WTC11 (cell line): ENCODE data around the gene RAMP1. TPM values are rescaled to one million over a fixed set of nuclear protein-coding genes. Genes with fewer than 3 reads are reported as not detected.

Experiments used
- ATAC-seq: fragments of 200-7000 bp; cut with Tn5 transposase; 2 replicates; pipeline ENCODE4 v1.10.0; 2021; ENCODE audit warnings: mild to moderate bottlenecking, moderate library complexity
- CTCF ChIA-PET: fragments of 300-600 bp; sonication (Branson Sonifier 250); formaldehyde crosslinking; loops from one replicate; lab custom pipeline; 2021; ENCODE audit warnings: antibody characterized with exemption; lab: Charles Lee
- POLR2A ChIA-PET: fragments of 350-600 bp; sonication (Branson Sonifier 250); formaldehyde crosslinking; loops from one replicate; lab custom pipeline; 2021; ENCODE audit warnings: antibody characterized with exemption; lab: Charles Lee
- DNase-seq: peaks from one replicate; pipeline ENCODE4 v3.0.0; 2021; ENCODE audit warnings: low spot score
- H3K27ac Mint-ChIP-seq: 2 replicates; pipeline ENCODE4 v1.8.0; 2021; ENCODE audit warnings: mixed read lengths
- H3K27me3 Mint-ChIP-seq: 2 replicates; pipeline ENCODE4 v1.8.0; 2021; ENCODE audit warnings: low read depth, mild to moderate bottlenecking, moderate library complexity, mixed read lengths
- H3K36me3 Mint-ChIP-seq: 2 replicates; pipeline ENCODE4 v1.8.0; 2021; ENCODE audit warnings: mixed read lengths
- H3K4me1 Mint-ChIP-seq: 2 replicates; pipeline ENCODE4 v1.8.0; 2022; ENCODE audit warnings: mixed read lengths
- H3K4me3 Mint-ChIP-seq: 2 replicates; pipeline ENCODE4 v1.8.0; 2021; ENCODE audit warnings: mild to moderate bottlenecking, moderate library complexity, mixed read lengths
- H3K9me3 Mint-ChIP-seq: 2 replicates; pipeline ENCODE4 v1.8.0; 2021; ENCODE audit warnings: mixed read lengths
- CDX4 ChIP-seq: fragments of 250-450 bp; sonication (Bioruptor Pico); IDR thresholded peaks from 2 replicates; pipeline ENCODE4 v1.9.0; 2021; ENCODE audit warnings: moderate library complexity, mild to moderate bottlenecking, inconsistent platforms, borderline replicate concordance
- CREM ChIP-seq: sonication (generic); formaldehyde crosslinking; IDR thresholded peaks from 2 replicates; pipeline ENCODE4 v1.8.1; 2022; ENCODE audit warnings: mild to moderate bottlenecking, missing genetic modification reagents, moderate library complexity
- ERG ChIP-seq: fragments of 250-450 bp; sonication (Bioruptor Pico); IDR thresholded peaks from 2 replicates; pipeline ENCODE4 v1.8.0; 2021; ENCODE audit warnings: mild to moderate bottlenecking
- GRHL2 ChIP-seq: fragments of 250-450 bp; sonication (Bioruptor Pico); IDR thresholded peaks from 2 replicates; pipeline ENCODE4 v1.8.0; 2022; ENCODE audit warnings: mild to moderate bottlenecking, moderate library complexity; ENCODE audit not compliant: insufficient replicate concordance, severe bottlenecking
- JAZF1 ChIP-seq: fragments of 250-450 bp; sonication (Bioruptor Pico); IDR thresholded peaks from 2 replicates; pipeline ENCODE4 v1.9.0; 2021; ENCODE audit warnings: moderate library complexity, mild to moderate bottlenecking, inconsistent platforms
- MLX ChIP-seq: sonication (generic); formaldehyde crosslinking; IDR thresholded peaks from 2 replicates; pipeline ENCODE4 v1.8.1; 2023; ENCODE audit warnings: mild to moderate bottlenecking, missing genetic modification reagents, moderate library complexity
- SMAD3 ChIP-seq: sonication (generic); formaldehyde crosslinking; IDR thresholded peaks from 2 replicates; pipeline ENCODE4 v1.8.0; 2022; ENCODE audit warnings: missing genetic modification reagents, mild to moderate bottlenecking, borderline replicate concordance
- ZNF232 ChIP-seq: sonication (generic); formaldehyde crosslinking; IDR thresholded peaks from 2 replicates; pipeline ENCODE4 v1.8.0; 2022; ENCODE audit warnings: mild to moderate bottlenecking, missing genetic modification reagents
- ZNF317 ChIP-seq: sonication (generic); formaldehyde crosslinking; IDR thresholded peaks from 2 replicates; pipeline ENCODE4 v1.8.1; 2023; ENCODE audit warnings: low read depth, mild to moderate bottlenecking, moderate library complexity, missing genetic modification reagents, borderline replicate concordance
- ZNF423 ChIP-seq: fragments of 250-450 bp; sonication (Bioruptor Pico); IDR thresholded peaks from 2 replicates; pipeline ENCODE4 v2.1.2; 2022; ENCODE audit warnings: mild to moderate bottlenecking, moderate library complexity
- total RNA-seq: library from RNA; stranded (reverse); gene quantifications from 3 replicates; pipeline ENCODE4 v1.2.3, GENCODE V29; 2021
- TF ChIP-seq, protein P1 (sequence below): sonication (generic); formaldehyde crosslinking; IDR thresholded peaks from 2 replicates; pipeline ENCODE4 v1.8.1; 2023; ENCODE audit warnings: mild to moderate bottlenecking, missing genetic modification reagents, moderate library complexity
- TF ChIP-seq, protein P2 (sequence below): fragments of 250-450 bp; sonication (Bioruptor Pico); IDR thresholded peaks from 2 replicates; pipeline ENCODE4 v1.9.0; 2021; ENCODE audit warnings: mild to moderate bottlenecking
- TF ChIP-seq, protein P3 (sequence below): fragments of 250-450 bp; sonication (Bioruptor Pico); IDR thresholded peaks from 2 replicates; pipeline ENCODE4 v1.9.0; 2021; ENCODE audit warnings: mild to moderate bottlenecking, borderline replicate concordance

Gene RAMP1
- total RNA-seq, 1 experiment from 2014 or later, result 1.0 TPM

DNA sequence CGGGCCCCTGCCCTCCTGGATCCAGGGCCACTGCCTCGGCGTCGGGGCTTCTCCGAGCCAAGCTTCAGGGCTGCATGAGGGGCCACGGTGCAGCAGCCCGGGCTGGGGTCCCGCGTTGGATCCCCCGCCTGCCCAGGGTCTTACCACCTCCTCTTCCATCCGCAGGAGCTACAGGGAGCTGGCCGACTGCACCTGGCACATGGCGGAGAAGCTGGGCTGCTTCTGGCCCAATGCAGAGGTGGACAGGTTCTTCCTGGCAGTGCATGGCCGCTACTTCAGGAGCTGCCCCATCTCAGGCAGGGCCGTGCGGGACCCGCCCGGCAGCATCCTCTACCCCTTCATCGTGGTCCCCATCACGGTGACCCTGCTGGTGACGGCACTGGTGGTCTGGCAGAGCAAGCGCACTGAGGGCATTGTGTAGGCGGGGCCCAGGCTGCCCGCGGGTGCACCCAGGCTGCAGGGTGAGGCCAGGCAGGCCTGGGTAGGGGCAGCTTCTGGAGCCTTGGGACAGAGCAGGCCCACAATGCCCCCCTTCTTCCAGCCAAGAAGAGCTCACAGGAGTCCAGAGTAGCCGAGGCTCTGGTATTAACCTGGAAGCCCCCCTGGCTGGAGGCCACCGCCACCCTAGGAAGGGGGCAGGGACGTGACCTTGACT is 52.1 kb downstream of the RAMP1 start:
- H3K27me3 Mint-ChIP-seq, result no peaks in the 10 kb centered on the region; the same call in 1 of the 2 replicates
- CTCF ChIA-PET, result interaction anchor here (4.1 kb wide), 1 partner anchor 12 kb away, joined by 26 read pairs; no protein-coding TSS in a partner anchor
- TF ChIP-seq, protein P1, sequence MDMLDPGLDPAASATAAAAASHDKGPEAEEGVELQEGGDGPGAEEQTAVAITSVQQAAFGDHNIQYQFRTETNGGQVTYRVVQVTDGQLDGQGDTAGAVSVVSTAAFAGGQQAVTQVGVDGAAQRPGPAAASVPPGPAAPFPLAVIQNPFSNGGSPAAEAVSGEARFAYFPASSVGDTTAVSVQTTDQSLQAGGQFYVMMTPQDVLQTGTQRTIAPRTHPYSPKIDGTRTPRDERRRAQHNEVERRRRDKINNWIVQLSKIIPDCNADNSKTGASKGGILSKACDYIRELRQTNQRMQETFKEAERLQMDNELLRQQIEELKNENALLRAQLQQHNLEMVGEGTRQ, result no peak
- TF ChIP-seq GRHL2 (CRISPR knock-in tag), result no peak
- TF ChIP-seq ERG (CRISPR knock-in tag), result no peak
- TF ChIP-seq CREM (CRISPR knock-in tag), result no peak
- TF ChIP-seq ZNF423 (CRISPR knock-in tag), result no peak
- TF ChIP-seq ZNF317, result no peak
- TF ChIP-seq MLX (CRISPR knock-in tag), result no peak
- TF ChIP-seq ZNF232 (CRISPR knock-in tag), result no peak
- TF ChIP-seq, protein P2, sequence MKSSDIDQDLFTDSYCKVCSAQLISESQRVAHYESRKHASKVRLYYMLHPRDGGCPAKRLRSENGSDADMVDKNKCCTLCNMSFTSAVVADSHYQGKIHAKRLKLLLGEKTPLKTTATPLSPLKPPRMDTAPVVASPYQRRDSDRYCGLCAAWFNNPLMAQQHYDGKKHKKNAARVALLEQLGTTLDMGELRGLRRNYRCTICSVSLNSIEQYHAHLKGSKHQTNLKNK, result no peak
- no peak for TF ChIP-seq SMAD3 (CRISPR knock-in tag)
- TF ChIP-seq CDX4 (CRISPR knock-in tag), result no peak
- TF ChIP-seq, protein P3, sequence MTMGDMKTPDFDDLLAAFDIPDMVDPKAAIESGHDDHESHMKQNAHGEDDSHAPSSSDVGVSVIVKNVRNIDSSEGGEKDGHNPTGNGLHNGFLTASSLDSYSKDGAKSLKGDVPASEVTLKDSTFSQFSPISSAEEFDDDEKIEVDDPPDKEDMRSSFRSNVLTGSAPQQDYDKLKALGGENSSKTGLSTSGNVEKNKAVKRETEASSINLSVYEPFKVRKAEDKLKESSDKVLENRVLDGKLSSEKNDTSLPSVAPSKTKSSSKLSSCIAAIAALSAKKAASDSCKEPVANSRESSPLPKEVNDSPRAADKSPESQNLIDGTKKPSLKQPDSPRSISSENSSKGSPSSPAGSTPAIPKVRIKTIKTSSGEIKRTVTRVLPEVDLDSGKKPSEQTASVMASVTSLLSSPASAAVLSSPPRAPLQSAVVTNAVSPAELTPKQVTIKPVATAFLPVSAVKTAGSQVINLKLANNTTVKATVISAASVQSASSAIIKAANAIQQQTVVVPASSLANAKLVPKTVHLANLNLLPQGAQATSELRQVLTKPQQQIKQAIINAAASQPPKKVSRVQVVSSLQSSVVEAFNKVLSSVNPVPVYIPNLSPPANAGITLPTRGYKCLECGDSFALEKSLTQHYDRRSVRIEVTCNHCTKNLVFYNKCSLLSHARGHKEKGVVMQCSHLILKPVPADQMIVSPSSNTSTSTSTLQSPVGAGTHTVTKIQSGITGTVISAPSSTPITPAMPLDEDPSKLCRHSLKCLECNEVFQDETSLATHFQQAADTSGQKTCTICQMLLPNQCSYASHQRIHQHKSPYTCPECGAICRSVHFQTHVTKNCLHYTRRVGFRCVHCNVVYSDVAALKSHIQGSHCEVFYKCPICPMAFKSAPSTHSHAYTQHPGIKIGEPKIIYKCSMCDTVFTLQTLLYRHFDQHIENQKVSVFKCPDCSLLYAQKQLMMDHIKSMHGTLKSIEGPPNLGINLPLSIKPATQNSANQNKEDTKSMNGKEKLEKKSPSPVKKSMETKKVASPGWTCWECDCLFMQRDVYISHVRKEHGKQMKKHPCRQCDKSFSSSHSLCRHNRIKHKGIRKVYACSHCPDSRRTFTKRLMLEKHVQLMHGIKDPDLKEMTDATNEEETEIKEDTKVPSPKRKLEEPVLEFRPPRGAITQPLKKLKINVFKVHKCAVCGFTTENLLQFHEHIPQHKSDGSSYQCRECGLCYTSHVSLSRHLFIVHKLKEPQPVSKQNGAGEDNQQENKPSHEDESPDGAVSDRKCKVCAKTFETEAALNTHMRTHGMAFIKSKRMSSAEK, result no peak
- TF ChIP-seq, all 79 proteins: peak for 0
- Mint-ChIP-seq H3K4me1 (no peaks in the 10 kb centered on the region), H3K36me3 (no peaks in the 10 kb centered on the region), H3K27ac (no peak overlapping the region), H3K4me3 (no peak overlapping the region), H3K9me3 (peaks cover 14% of the 10 kb centered on the region)
- POLR2A ChIA-PET, result no interaction called here
- ATAC-seq (no peak), DNase-seq (no peak)

- CTCF ChIA-PET, result interaction anchor here (1.0 to 4.1 kb wide), 2 partner anchors 11 to 54 kb away, joined by 3 to 26 read pairs; no protein-coding TSS in a partner anchor
- Mint-ChIP-seq H3K36me3 (no peaks in the 10 kb centered on the region), H3K9me3 (peaks cover 12% of the 10 kb centered on the region), H3K27ac (no peak overlapping the region), H3K4me3 (no peak overlapping the region), H3K27me3 (no peaks in the 10 kb centered on the region; the same call in 1 of the 2 replicates), H3K4me1 (no peaks in the 10 kb centered on the region)
- no peak for TF ChIP-seq JAZF1 (CRISPR knock-in tag)
- POLR2A ChIA-PET, result no interaction called here
- DNase-seq, result no peak
- ATAC-seq, result no peak
Observed at GRCh38 chr2:237912271-237913192, 53.1 kb downstream of the RAMP1 start.
